HepG2 (cell line): ENCODE measurements around the gene KDM3A. TPM values are rescaled to one million over a fixed set of nuclear protein-coding genes. Genes with fewer than 3 reads are reported as not detected.

Source experiments
- ASH2L ChIP-seq: fragments of 300-600, 200-600 bp; sonication (generic); IDR thresholded peaks from 2 replicates; pipeline ENCODE4 v1.7.0; 2017; ENCODE audit warnings: low read depth, mild to moderate bottlenecking, moderate library complexity, mixed read lengths, low read length; ENCODE audit not compliant: insufficient read length
- HDAC6 ChIP-seq: fragments of 200-600 bp; sonication (generic); IDR thresholded peaks from 2 replicates; pipeline ENCODE4 v1.7.0; 2017; ENCODE audit warnings: mild to moderate bottlenecking, antibody characterized with exemption, low read length, low read depth
- KLF6 ChIP-seq: IDR thresholded peaks from 2 replicates; pipeline ENCODE4 v1.8.0; 2016; ENCODE audit warnings: missing biosample characterization, missing genetic modification reagents
- MTA1 ChIP-seq: sonication (generic); formaldehyde crosslinking; IDR thresholded peaks from 2 replicates; pipeline ENCODE4 v1.4.0; 2020; ENCODE audit warnings: missing genetic modification reagents, mild to moderate bottlenecking, borderline replicate concordance
- NBN ChIP-seq: fragments of 450-650 bp; conservative IDR thresholded peaks from 2 replicates; pipeline ENCODE4 v1.6.1; 2017
- NCOA5 ChIP-seq: sonication (generic); formaldehyde crosslinking; IDR thresholded peaks from 2 replicates; pipeline ENCODE4 v1.4.0; 2020; ENCODE audit warnings: missing genetic modification reagents
- NFE2L1 ChIP-seq: sonication (generic); formaldehyde crosslinking; IDR thresholded peaks from 2 replicates; pipeline ENCODE4 v1.4.0; 2020; ENCODE audit warnings: missing genetic modification reagents, mild to moderate bottlenecking, borderline replicate concordance
- RFX3 ChIP-seq: IDR thresholded peaks from 2 replicates; pipeline ENCODE4 v1.6.1; 2016; ENCODE audit warnings: missing biosample characterization, missing genetic modification reagents
- TBL1XR1 ChIP-seq: fragments of 150-350 bp; IDR thresholded peaks from 2 replicates; pipeline ENCODE4 v1.6.1; 2014; ENCODE audit warnings: borderline replicate concordance, low read length; ENCODE audit not compliant: partially characterized antibody
- ZBTB44 ChIP-seq: sonication (generic); formaldehyde crosslinking; IDR thresholded peaks from 2 replicates; pipeline ENCODE4 v1.4.0; 2020; ENCODE audit warnings: missing genetic modification reagents
- ZFP91 ChIP-seq: sonication (generic); formaldehyde crosslinking; IDR thresholded peaks from 2 replicates; pipeline ENCODE4 v1.9.0; 2022; ENCODE audit warnings: missing genetic modification reagents, mild to moderate bottlenecking, borderline replicate concordance
- ZHX1 ChIP-seq: sonication (generic); formaldehyde crosslinking; IDR thresholded peaks from 2 replicates; pipeline ENCODE4 v1.8.1; 2022; ENCODE audit warnings: low read depth, mild to moderate bottlenecking, missing genetic modification reagents
- ZNF280D ChIP-seq: sonication (generic); formaldehyde crosslinking; IDR thresholded peaks from 2 replicates; pipeline ENCODE4 v1.5.1; 2020; ENCODE audit warnings: mild to moderate bottlenecking, missing genetic modification reagents
- ZNF317 ChIP-seq: sonication (generic); formaldehyde crosslinking; IDR thresholded peaks from 2 replicates; pipeline ENCODE4 v1.5.0; 2020; ENCODE audit warnings: mild to moderate bottlenecking, missing genetic modification reagents
- ZNF451 ChIP-seq: sonication (generic); formaldehyde crosslinking; IDR thresholded peaks from 2 replicates; pipeline ENCODE4 v1.5.0; 2020; ENCODE audit warnings: mild to moderate bottlenecking, missing genetic modification reagents
- ZNF615 ChIP-seq: sonication (generic); formaldehyde crosslinking; IDR thresholded peaks from 2 replicates; pipeline ENCODE4 v1.5.0; 2020; ENCODE audit warnings: mild to moderate bottlenecking, missing genetic modification reagents, borderline replicate concordance
- ZNF616 ChIP-seq: sonication (generic); formaldehyde crosslinking; IDR thresholded peaks from 2 replicates; pipeline ENCODE4 v1.5.0; 2020; ENCODE audit warnings: low read depth, mild to moderate bottlenecking, missing genetic modification reagents
- ZNF841 ChIP-seq: sonication (generic); formaldehyde crosslinking; IDR thresholded peaks from 2 replicates; pipeline ENCODE4 v1.8.1; 2023; ENCODE audit warnings: missing genetic modification reagents, borderline replicate concordance
- ZSCAN12 ChIP-seq: sonication (generic); formaldehyde crosslinking; IDR thresholded peaks from 2 replicates; pipeline ENCODE4 v1.9.0; 2021; ENCODE audit warnings: mild to moderate bottlenecking, missing genetic modification reagents
- ZSCAN31 ChIP-seq: sonication (generic); formaldehyde crosslinking; IDR thresholded peaks from 2 replicates; pipeline ENCODE4 v1.5.0; 2020; ENCODE audit warnings: low read depth, mild to moderate bottlenecking, missing genetic modification reagents
- polyA plus RNA-seq, 8 experiments: library from polyadenylated mRNA; depleted of rRNA in 3 of 8; stranded (reverse) in 7 of 8; unstranded in 1 of 8; fragments of >200 nt; fragmentation: Illumina TruSeq in 4 of 8; extraction: Trizol in 4 of 8; gene quantifications; 2 replicates each; pipeline versions ENCODE4 v1.2.1 to v1.2.3, GENCODE V29; 2011 to 2016; ENCODE audit warnings: low read depth in 4 of 8, missing spikeins in 1 of 8, mixed read lengths in 1 of 8; ENCODE audit not compliant: insufficient read depth in 1 of 8
- total RNA-seq, 5 experiments: library from RNA; depleted of rRNA; stranded (reverse); fragments of >200 nt; fragmentation: Illumina TruSeq; extraction: Trizol; gene quantifications; 2 replicates each; pipeline ENCODE4 v1.2.3, GENCODE V29; 2016; ENCODE audit warnings: low read depth in 1 of 5

Gene KDM3A
- total and polyA plus RNA-seq, 2 of the 13 experiments (the other 11 are each of a cell fraction or from before 2014, with no cell fraction given): 21.0 to 70.2 TPM

GRCh38 chr2:86440631-86441391, at the start of gene KDM3A (continued):
- peak; percentile 93 for TF ChIP-seq ZNF317 (CRISPR knock-in tag)
- peak; percentile 99 for TF ChIP-seq ZNF841 (CRISPR knock-in tag)
- peak; percentile 100 for TF ChIP-seq KLF6 (CRISPR knock-in tag)
- TF ChIP-seq ZSCAN12 (CRISPR knock-in tag): peak; percentile 98
- peak; percentile 99 for TF ChIP-seq ZNF616 (CRISPR knock-in tag)
- peak; percentile 99 for TF ChIP-seq ZBTB44 (CRISPR knock-in tag)
- TF ChIP-seq MTA1: peak; percentile 74; the same call in 1 of the 2 replicates
- no peak for TF ChIP-seq HDAC6
- TF ChIP-seq RFX3 (CRISPR knock-in tag): no peak; the same call in 1 of the 2 replicates
- peak; percentile 97 for TF ChIP-seq ZNF451 (CRISPR knock-in tag)
- peak; percentile 96 for TF ChIP-seq ZHX1
- no peak for TF ChIP-seq NCOA5 (CRISPR knock-in tag)
- peak; percentile 99 for TF ChIP-seq ZNF280D (CRISPR knock-in tag)
- TF ChIP-seq ZFP91 (CRISPR knock-in tag): peak; percentile 98
- TF ChIP-seq TBL1XR1: peak; percentile 11
- peak; percentile 100 for TF ChIP-seq ZNF615 (CRISPR knock-in tag)
- peak; percentile 100 for TF ChIP-seq ASH2L
- TF ChIP-seq ZSCAN31: peak; percentile 99
- TF ChIP-seq NBN: no peak
- peak; percentile 76; the same call in 1 of the 2 replicates for TF ChIP-seq NFE2L1
